ENCODE results near the gene TXNRD1.
"Not testable (repeated sequence)": the region's sequence is repeated elsewhere in the genome, so short reads cannot be mapped to it uniquely, and the experiment has no call there.

The TXNRD1 gene

DNA sequence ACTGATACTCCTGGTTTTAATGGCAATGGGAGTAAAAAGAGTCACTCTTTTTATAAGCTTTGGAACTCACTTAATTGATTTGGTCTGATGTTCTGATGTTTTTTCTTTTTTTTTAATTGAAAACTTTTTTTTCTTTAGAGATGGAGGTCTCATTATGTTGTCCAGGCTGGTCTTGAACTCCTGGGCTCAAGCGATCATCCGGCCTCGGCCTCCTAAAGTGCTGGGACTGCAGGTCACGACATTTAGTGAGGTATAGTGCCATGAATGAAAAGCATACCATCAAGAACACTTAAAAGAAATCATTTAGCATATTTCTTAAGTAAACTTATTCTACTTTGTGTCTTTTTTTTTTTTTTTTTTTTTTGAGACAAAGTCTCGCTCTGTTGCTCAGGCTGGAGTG is 75.3 kb downstream of the TXNRD1 start:
- H3K4me3 ChIP-seq (ENCODE audit: insufficient read depth, low read depth, low read length) = no peak overlapping the region
- no peaks in the 10 kb centered on the region for H3K9me3 ChIP-seq (ENCODE audit: control insufficient read depth, low read length)
- H3K27ac ChIP-seq (ENCODE audit: insufficient read depth, low read depth, low read length, poor library complexity, severe bottlenecking) = no peak overlapping the region
- peaks cover 11% of the 10 kb centered on the region for H3K4me1 ChIP-seq (ENCODE audit: control insufficient read depth, insufficient read depth, low read length)
- WGBS, 2 experiments = 86 to 94% methylated on average over 5 of the region's 5 CpGs
- peaks cover 7% of the 10 kb centered on the region for H3K36me3 ChIP-seq (ENCODE audit: control insufficient read depth, insufficient read depth, low read length)
- no peaks in the 10 kb centered on the region for H3K27me3 ChIP-seq (ENCODE audit: control insufficient read depth, insufficient read depth, low read length, poor library complexity, severe bottlenecking)

- Histone ChIP-seq H3K27ac (ENCODE audit: insufficient read depth, low read depth, low read length, poor library complexity, severe bottlenecking) (no peak overlapping the region), H3K4me1 (ENCODE audit: control insufficient read depth, insufficient read depth, low read length) (peaks cover 4% of the 10 kb centered on the region), H3K36me3 (ENCODE audit: control insufficient read depth, insufficient read depth, low read length) (peaks cover 7% of the 10 kb centered on the region), H3K9me3 (ENCODE audit: control insufficient read depth, low read length) (no peaks in the 10 kb centered on the region), H3K27me3 (ENCODE audit: control insufficient read depth, insufficient read depth, low read length, poor library complexity, severe bottlenecking) (no peaks in the 10 kb centered on the region), H3K4me3 (ENCODE audit: insufficient read depth, low read depth, low read length) (no peak overlapping the region)
- WGBS, 2 experiments = 28 to 37% methylated on average over 5 of the region's 5 CpGs
Observed at GRCh38 chr12:104291867-104292524, 76.4 kb downstream of the TXNRD1 start.

GRCh38 chr12:104292872-104293794 is 77.6 kb downstream of the TXNRD1 start:
- H3K4me3 ChIP-seq (ENCODE audit: insufficient read depth, low read depth, low read length) = no peak overlapping the region
- H3K27me3 ChIP-seq (ENCODE audit: control insufficient read depth, insufficient read depth, low read length, poor library complexity, severe bottlenecking) = no peaks in the 10 kb centered on the region
- H3K36me3 ChIP-seq (ENCODE audit: control insufficient read depth, insufficient read depth, low read length) = peaks cover 7% of the 10 kb centered on the region
- no peaks in the 10 kb centered on the region for H3K9me3 ChIP-seq (ENCODE audit: control insufficient read depth, low read length)
- 95 to 97% methylated on average over 10 to 12 of the region's 12 CpGs for WGBS, 2 experiments
- peaks cover 3% of the 10 kb centered on the region for H3K4me1 ChIP-seq (ENCODE audit: control insufficient read depth, insufficient read depth, low read length)
- no peak overlapping the region for H3K27ac ChIP-seq (ENCODE audit: insufficient read depth, low read depth, low read length, poor library complexity, severe bottlenecking)

- H3K27me3 ChIP-seq (ENCODE audit: control insufficient read depth, insufficient read depth, low read length, poor library complexity, severe bottlenecking); H3K4me1 ChIP-seq (ENCODE audit: control insufficient read depth, insufficient read depth, low read length); H3K9me3 ChIP-seq (ENCODE audit: control insufficient read depth, low read length); H3K4me3 ChIP-seq (ENCODE audit: insufficient read depth, low read depth, low read length); H3K27ac ChIP-seq (ENCODE audit: insufficient read depth, low read depth, low read length, poor library complexity, severe bottlenecking); H3K36me3 ChIP-seq (ENCODE audit: control insufficient read depth, insufficient read depth, low read length): not testable (repeated sequence)
- 79 to 86% methylated on average over 15 to 16 of the region's 17 CpGs for whole genome bisulfite sequencing, 2 experiments
Observed at GRCh38 chr12:104294158-104294859, 78.7 kb downstream of the TXNRD1 start.

DNA sequence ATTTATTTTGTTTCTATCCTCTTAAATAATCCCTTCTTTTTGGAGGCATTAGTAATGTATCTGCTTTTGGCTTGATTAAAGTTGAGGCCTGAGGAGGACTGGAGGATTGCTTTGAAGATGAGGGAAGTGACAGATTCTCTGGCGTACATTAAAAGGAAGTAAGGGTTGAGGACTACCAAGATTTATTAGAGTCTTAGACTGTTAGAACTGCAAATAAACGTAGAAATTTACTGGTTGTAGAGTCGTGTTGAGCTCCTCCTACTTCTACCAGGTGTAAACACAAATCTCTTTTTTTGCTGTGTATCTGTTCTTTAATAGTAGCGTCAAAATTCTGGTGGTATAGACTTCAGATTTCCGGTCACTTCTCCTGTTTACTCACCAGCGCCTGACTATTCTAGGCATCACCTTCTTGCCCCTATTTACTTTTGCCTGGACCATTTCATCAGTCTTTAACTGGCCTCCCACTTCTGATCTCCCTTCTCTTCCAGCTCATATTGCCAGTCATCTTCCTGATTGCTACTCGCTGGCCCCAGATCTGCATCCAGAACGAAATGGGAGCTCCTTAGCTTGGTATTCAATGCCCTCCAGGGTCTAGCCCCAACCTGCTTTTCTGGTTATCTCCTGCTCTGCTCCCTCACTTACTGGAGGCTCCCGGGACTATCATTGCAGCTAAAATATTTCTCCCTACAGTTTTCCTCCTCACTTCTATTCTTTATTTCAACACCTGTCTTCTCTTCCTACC is 79.5 kb downstream of the TXNRD1 start:
- Histone ChIP-seq H3K4me1 (ENCODE audit: control insufficient read depth, insufficient read depth, low read length) (no peaks in the 10 kb centered on the region), H3K27me3 (ENCODE audit: control insufficient read depth, insufficient read depth, low read length, poor library complexity, severe bottlenecking) (no peaks in the 10 kb centered on the region), H3K36me3 (ENCODE audit: control insufficient read depth, insufficient read depth, low read length) (peaks cover 7% of the 10 kb centered on the region), H3K9me3 (ENCODE audit: control insufficient read depth, low read length) (no peaks in the 10 kb centered on the region), H3K27ac (ENCODE audit: insufficient read depth, low read depth, low read length, poor library complexity, severe bottlenecking) (no peak overlapping the region), H3K4me3 (ENCODE audit: insufficient read depth, low read depth, low read length) (no peak overlapping the region)
- WGBS, 2 experiments = 93 to 94% methylated on average over 9 of the region's 9 CpGs

- 86 to 88% methylated on average over 1 of the region's 1 CpG for WGBS, 2 experiments
- Histone ChIP-seq H3K4me1 (ENCODE audit: control insufficient read depth, insufficient read depth, low read length) (no peaks in the 10 kb centered on the region), H3K27ac (ENCODE audit: insufficient read depth, low read depth, low read length, poor library complexity, severe bottlenecking) (no peak overlapping the region), H3K27me3 (ENCODE audit: control insufficient read depth, insufficient read depth, low read length, poor library complexity, severe bottlenecking) (no peaks in the 10 kb centered on the region), H3K36me3 (ENCODE audit: control insufficient read depth, insufficient read depth, low read length) (peaks cover 7% of the 10 kb centered on the region), H3K9me3 (ENCODE audit: control insufficient read depth, low read length) (no peaks in the 10 kb centered on the region), H3K4me3 (ENCODE audit: insufficient read depth, low read depth, low read length) (no peak overlapping the region)
Observed at GRCh38 chr12:104295954-104296353, 80.4 kb downstream of the TXNRD1 start.

- Histone ChIP-seq H3K4me3 (ENCODE audit: insufficient read depth, low read depth, low read length) (no peak overlapping the region), H3K36me3 (ENCODE audit: control insufficient read depth, insufficient read depth, low read length) (peaks cover 7% of the 10 kb centered on the region), H3K9me3 (ENCODE audit: control insufficient read depth, low read length) (no peaks in the 10 kb centered on the region), H3K4me1 (ENCODE audit: control insufficient read depth, insufficient read depth, low read length) (no peaks in the 10 kb centered on the region), H3K27ac (ENCODE audit: insufficient read depth, low read depth, low read length, poor library complexity, severe bottlenecking) (no peak overlapping the region), H3K27me3 (ENCODE audit: control insufficient read depth, insufficient read depth, low read length, poor library complexity, severe bottlenecking) (no peaks in the 10 kb centered on the region)
- WGBS, 2 experiments = 95 to 96% methylated on average over 4 of the region's 4 CpGs
Observed at GRCh38 chr12:104296718-104297117, 81.1 kb downstream of the TXNRD1 start.

DNA sequence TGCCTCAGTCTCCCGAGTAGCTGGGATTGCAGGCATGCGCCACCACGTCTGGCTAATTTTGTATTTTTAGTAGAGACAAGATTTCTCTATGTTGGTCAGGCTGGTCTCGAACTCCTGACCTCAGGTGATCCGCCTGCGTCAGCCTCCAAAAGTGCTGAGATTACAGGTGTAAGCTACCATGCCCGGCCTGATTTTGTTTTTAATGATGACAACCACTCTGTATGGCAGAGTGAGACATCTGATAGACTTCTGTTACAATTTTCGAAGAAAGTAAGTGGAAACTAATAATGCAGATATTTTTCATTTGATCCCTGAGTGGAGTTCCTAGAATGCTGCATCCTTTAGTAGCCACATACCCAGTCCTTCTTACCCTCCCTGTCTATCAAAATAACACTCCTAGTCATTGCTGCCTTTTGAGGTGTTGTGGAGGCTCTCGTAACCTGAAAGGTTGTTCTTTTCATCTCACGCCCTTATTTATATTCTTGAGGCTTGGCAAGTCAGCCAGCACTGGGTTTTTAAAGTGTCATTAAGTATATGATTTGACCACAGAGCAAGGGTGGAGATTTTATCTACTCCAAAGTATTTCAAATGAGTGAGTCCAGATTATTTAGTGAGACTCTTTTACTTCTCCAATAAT is 82.0 kb downstream of the TXNRD1 start:
- 91 to 94% methylated on average over 10 of the region's 10 CpGs for WGBS, 2 experiments
- Histone ChIP-seq H3K27me3 (ENCODE audit: control insufficient read depth, insufficient read depth, low read length, poor library complexity, severe bottlenecking) (no peaks in the 10 kb centered on the region), H3K27ac (ENCODE audit: insufficient read depth, low read depth, low read length, poor library complexity, severe bottlenecking) (no peak overlapping the region), H3K4me1 (ENCODE audit: control insufficient read depth, insufficient read depth, low read length) (no peaks in the 10 kb centered on the region), H3K9me3 (ENCODE audit: control insufficient read depth, low read length) (no peaks in the 10 kb centered on the region), H3K36me3 (ENCODE audit: control insufficient read depth, insufficient read depth, low read length) (peaks cover 7% of the 10 kb centered on the region), H3K4me3 (ENCODE audit: insufficient read depth, low read depth, low read length) (no peak overlapping the region)

DNA sequence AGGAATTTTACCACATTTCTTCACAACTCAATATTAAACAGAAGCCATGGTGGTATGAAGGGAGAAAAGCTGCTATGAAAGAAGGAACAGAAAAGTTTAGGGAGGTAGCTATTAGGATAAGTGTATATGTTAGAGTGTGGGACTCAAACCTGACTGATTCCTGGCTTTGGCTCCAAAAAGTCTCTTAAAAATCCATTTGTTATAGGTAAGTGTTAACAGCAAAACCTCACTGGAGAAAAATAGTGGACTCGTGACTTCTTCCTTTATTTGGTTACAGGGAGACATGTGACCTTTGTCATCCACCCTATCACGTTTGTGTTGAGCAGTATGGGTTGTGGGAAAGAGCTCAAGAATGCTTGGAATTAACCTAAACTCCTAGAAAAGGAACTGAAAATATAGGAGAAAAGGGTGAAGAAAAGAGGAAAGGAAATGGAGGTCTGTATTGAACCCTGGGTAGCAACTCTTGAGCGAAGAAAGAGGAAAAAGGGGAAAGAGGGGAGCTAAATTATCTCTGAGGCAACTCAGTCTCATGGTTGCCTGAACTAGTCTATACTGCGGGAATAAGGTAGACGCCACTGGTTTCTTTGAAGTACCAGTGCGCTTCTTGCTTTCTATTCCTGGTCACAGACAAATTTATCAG is 84.4 kb downstream of the TXNRD1 start:
- Histone ChIP-seq H3K27ac (ENCODE audit: insufficient read depth, low read depth, low read length, poor library complexity, severe bottlenecking) (no peak overlapping the region), H3K36me3 (ENCODE audit: control insufficient read depth, insufficient read depth, low read length) (peaks cover 15% of the 10 kb centered on the region), H3K27me3 (ENCODE audit: control insufficient read depth, insufficient read depth, low read length, poor library complexity, severe bottlenecking) (no peaks in the 10 kb centered on the region), H3K9me3 (ENCODE audit: control insufficient read depth, low read length) (no peaks in the 10 kb centered on the region), H3K4me3 (ENCODE audit: insufficient read depth, low read depth, low read length) (no peak overlapping the region), H3K4me1 (ENCODE audit: control insufficient read depth, insufficient read depth, low read length) (no peaks in the 10 kb centered on the region)
- WGBS, 2 experiments = 91 to 92% methylated on average over 6 of the region's 6 CpGs
